Activated CD4-positive, alpha-beta T cell treated with anti-CD3 and anti-CD28 coated beads, Interleukin-2, amount 10 ng/mL, durations not matched to agents 7 days and 5 days (primary cell): Measurements from ENCODE around the gene LGMN. TPM values are rescaled to one million over a fixed set of nuclear protein-coding genes. Genes with fewer than 3 reads are reported as not detected.

ENCODE experiments used
- CTCF ChIA-PET: fragments of 350-600 bp; sonication (Branson Sonifier 250); formaldehyde crosslinking; loops from one replicate; lab custom pipeline; 2021; ENCODE audit warnings: antibody characterized with exemption; lab: Charles Lee
- POLR2A ChIA-PET: fragments of 350-600 bp; sonication (Branson Sonifier 250); formaldehyde crosslinking; loops from one replicate; lab custom pipeline; 2021; ENCODE audit warnings: antibody characterized with exemption; lab: Charles Lee
- DNase-seq: peaks from one replicate; pipeline ENCODE4 v3.0.0-alpha.2; 2020
- H3K27ac Mint-ChIP-seq: one replicate; pipeline ENCODE4 v1.8.0; 2021; ENCODE audit warnings: mild to moderate bottlenecking, moderate library complexity, mixed read lengths
- H3K27me3 Mint-ChIP-seq: one replicate; pipeline ENCODE4 v1.8.0; 2021; ENCODE audit warnings: mixed read lengths
- H3K36me3 Mint-ChIP-seq: one replicate; pipeline ENCODE4 v1.8.0; 2021; ENCODE audit warnings: low read depth, mixed read lengths
- H3K4me1 Mint-ChIP-seq: one replicate; pipeline ENCODE4 v1.8.0; 2021; ENCODE audit warnings: mixed read lengths
- H3K4me3 Mint-ChIP-seq: one replicate; pipeline ENCODE4 v1.8.0; 2021; ENCODE audit warnings: mild to moderate bottlenecking, moderate library complexity, mixed read lengths
- H3K9me3 Mint-ChIP-seq: one replicate; pipeline ENCODE4 v1.8.0; 2021; ENCODE audit warnings: mixed read lengths
- total RNA-seq, 2 experiments: library from RNA; stranded (reverse); gene quantifications; one replicate each; pipeline ENCODE4 v1.2.3, GENCODE V29; 2021

The LGMN gene
- total RNA-seq, 2 experiments from 2014 or later = 4.7 to 4.8 TPM

DNA sequence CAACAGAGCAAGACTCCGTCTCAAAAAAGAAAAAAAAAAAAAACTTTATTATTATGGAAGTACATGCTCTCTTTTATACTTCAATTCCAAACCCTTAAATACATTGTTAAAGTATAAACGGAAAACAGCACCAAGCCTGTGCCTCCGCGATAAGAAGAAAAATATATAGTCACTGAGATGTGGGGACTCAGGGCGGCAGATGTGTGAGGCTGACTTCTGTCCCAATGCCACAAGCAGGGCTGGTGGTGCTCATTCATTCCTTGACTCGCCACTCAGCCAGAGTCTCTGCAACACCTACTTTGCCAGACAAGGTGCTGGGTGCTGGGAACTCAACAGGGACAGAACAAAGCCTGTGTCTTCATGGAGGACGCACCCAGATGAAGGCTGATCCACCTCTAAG lies 13.8 kb downstream of the LGMN start:
- CTCF ChIA-PET = no interaction called here
- peaks cover 16% of the 10 kb centered on the region for H3K4me1 Mint-ChIP-seq
- peaks cover 13% of the 10 kb centered on the region for H3K27me3 Mint-ChIP-seq
- peaks cover 9% of the 10 kb centered on the region for H3K36me3 Mint-ChIP-seq
- H3K9me3 Mint-ChIP-seq = peaks cover 8% of the 10 kb centered on the region
- POLR2A ChIA-PET = no interaction called here
- no peak overlapping the region for H3K4me3 Mint-ChIP-seq
- no peak overlapping the region for H3K27ac Mint-ChIP-seq
- no peak for DNase-seq

DNA sequence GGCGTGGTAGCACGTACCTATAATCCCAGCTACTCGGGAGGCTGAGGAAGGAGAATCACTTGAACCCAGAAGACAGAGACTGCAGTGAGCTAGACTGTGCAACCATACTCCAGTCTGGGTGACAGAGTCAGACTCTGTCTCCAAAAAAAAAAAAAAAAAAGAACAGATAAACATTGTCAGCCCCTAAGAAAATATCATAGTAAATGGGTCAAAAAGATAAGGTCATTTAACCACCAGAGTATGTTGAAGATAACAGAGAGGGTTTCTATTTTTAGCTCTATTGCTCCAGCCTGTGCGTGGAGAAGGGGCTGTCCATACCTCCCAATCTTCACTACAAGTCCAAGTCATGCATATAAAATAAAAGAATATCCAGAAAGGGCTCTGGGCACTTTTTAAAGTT lies 15.4 kb downstream of the LGMN start:
- no peak overlapping the region for H3K4me3 Mint-ChIP-seq
- H3K27ac Mint-ChIP-seq = no peak overlapping the region
- H3K4me1 Mint-ChIP-seq = peaks cover 26% of the 10 kb centered on the region
- peaks cover 9% of the 10 kb centered on the region for H3K36me3 Mint-ChIP-seq
- ChIA-PET CTCF (no interaction called here), POLR2A (no interaction called here)
- DNase-seq = no peak
- H3K9me3 Mint-ChIP-seq = peaks cover 8% of the 10 kb centered on the region
- H3K27me3 Mint-ChIP-seq = peaks cover 15% of the 10 kb centered on the region

DNA sequence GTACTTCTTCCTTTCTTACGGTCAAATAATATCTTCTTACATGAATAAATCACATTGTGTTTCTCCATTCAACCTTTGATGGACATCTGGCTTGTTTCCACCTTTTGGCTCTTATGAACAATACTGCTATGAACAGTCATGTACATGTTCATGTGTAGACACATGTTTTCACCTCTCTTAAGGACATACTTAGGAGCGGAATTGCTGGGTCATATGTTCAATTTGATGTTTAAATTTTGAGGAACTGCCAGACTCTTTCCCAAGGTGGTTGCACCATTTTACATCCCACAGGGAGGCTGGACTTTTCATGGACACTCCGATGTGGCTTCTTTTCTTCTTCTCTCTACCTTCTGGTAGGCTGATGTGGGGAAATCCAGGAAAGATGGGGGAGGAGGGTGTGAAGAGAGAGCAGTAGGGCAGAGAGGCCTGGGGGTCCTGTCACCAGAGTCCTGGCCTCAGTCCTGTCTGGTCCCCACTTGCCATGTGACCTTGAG lies 16.8 kb downstream of the LGMN start:
- CTCF ChIA-PET = no interaction called here
- DNase-seq = no peak
- H3K4me3 Mint-ChIP-seq = no peak overlapping the region
- H3K36me3 Mint-ChIP-seq = peaks cover 9% of the 10 kb centered on the region
- H3K27ac Mint-ChIP-seq = no peak overlapping the region
- peaks cover 20% of the 10 kb centered on the region for H3K4me1 Mint-ChIP-seq
- peaks cover 11% of the 10 kb centered on the region for H3K9me3 Mint-ChIP-seq
- H3K27me3 Mint-ChIP-seq = peaks cover 13% of the 10 kb centered on the region
- POLR2A ChIA-PET = no interaction called here

DNA sequence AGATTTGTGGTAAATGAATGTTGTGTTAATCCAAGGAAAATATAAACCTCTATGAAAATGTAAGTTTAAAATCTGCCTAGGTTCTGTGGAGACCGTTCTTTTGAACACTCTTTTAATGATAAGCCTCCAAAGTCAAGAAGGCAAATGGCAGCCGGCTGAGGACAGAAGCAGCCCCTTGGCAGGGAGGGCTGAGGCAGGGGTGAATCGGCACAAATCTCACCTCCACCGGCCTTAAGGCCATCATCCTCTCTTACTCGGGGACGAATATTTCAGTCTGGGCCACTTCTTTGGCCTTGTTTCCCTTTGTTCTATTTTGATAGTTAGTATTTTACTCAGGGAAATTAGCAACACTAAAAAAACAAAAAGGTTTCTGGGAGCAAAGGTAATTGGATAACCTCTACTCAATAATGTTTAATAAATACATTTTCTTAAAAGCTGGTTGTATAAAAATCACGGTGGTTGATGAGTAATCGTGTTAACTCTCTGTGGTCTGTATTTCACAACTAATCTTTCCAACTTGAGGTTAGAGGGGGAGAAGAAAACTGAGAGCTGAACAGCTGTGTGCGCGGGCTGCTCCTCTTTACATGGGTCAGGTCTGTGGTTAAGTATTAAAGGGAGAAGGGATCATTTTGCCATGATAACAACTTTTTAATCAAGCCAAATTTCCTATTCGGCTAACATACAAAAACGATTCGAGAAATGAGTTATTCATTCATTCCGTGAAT lies 18.6 kb downstream of the LGMN start:
- Mint-ChIP-seq H3K4me1 (peaks cover 24% of the 10 kb centered on the region), H3K9me3 (peaks cover 11% of the 10 kb centered on the region), H3K27ac (no peak overlapping the region), H3K27me3 (peaks cover 13% of the 10 kb centered on the region), H3K4me3 (no peak overlapping the region), H3K36me3 (peaks cover 9% of the 10 kb centered on the region)
- CTCF ChIA-PET = interaction anchor here (0.9 to 1.4 kb wide), 2 partner anchors 13 to 609 kb away, joined by 4 read pairs; partner anchors contain the start of gene NDUFB1
- POLR2A ChIA-PET = no interaction called here
- DNase-seq = no peak

DNA sequence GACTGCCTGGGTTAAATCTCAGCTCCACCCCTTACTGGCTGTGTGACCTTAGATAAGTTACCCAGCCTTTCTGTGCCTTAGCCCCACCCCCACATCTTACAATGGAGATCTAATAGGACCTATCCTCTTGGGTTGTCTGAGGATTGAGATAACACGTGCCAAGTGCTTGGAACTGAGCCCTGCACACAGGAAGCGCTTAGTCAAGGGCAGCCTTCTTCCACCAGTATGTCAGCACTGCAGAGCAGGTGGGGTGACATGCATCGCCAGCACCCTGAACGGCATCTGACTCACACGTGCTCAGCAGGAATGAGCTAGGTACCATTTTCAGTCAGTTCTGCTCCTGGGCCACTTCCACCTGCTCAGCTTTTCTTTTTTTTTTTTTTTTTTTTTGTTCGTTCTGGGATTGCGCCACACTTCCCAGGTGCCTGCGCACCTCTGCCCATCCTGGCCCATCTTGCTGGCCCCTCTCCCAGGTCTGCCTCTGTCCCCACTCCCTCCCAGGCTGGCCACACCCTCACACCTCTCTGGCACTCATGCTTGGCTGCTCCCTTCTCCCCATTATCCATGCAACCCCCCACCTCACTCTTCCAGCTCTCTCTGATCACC lies 19.6 kb downstream of the LGMN start:
- DNase-seq = peak; percentile 32
- Mint-ChIP-seq H3K36me3 (peaks cover 9% of the 10 kb centered on the region), H3K27me3 (peaks cover 13% of the 10 kb centered on the region), H3K4me1 (peaks cover 24% of the 10 kb centered on the region), H3K9me3 (peaks cover 11% of the 10 kb centered on the region), H3K4me3 (no peak overlapping the region), H3K27ac (no peak overlapping the region)
- POLR2A ChIA-PET = no interaction called here
- CTCF ChIA-PET = interaction anchor here (0.7 to 1.7 kb wide), 2 partner anchors 16 to 364 kb away, joined by 3 to 4 read pairs; no protein-coding TSS in a partner anchor

DNA sequence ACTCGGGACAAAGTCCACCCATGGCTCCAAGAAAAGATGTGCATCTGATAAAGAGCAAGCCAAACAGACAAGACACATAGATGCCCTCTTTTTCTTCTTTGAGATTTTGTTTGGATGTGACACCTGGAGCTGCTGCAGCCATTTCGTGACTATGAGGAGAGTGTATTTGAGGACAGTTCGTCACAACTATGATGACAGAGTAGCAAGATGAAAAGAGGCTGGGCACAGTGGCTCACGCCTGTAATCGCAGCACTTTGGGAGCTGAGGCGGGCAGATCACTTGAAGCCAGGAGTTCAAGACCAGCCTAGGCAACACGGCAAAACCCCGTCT lies 21.5 kb downstream of the LGMN start:
- Mint-ChIP-seq H3K4me1 (peaks cover 24% of the 10 kb centered on the region), H3K4me3 (no peak overlapping the region), H3K9me3 (peaks cover 11% of the 10 kb centered on the region), H3K27ac (peak overlapping the region; percentile 16), H3K36me3 (peaks cover 6% of the 10 kb centered on the region), H3K27me3 (peaks cover 9% of the 10 kb centered on the region)
- DNase-seq = no peak
- CTCF ChIA-PET = interaction anchor here (0.7 to 2.1 kb wide), 3 partner anchors 14 to 108 kb away, joined by 3 to 4 read pairs (median 3); no protein-coding TSS in a partner anchor
- POLR2A ChIA-PET = no interaction called here

DNA sequence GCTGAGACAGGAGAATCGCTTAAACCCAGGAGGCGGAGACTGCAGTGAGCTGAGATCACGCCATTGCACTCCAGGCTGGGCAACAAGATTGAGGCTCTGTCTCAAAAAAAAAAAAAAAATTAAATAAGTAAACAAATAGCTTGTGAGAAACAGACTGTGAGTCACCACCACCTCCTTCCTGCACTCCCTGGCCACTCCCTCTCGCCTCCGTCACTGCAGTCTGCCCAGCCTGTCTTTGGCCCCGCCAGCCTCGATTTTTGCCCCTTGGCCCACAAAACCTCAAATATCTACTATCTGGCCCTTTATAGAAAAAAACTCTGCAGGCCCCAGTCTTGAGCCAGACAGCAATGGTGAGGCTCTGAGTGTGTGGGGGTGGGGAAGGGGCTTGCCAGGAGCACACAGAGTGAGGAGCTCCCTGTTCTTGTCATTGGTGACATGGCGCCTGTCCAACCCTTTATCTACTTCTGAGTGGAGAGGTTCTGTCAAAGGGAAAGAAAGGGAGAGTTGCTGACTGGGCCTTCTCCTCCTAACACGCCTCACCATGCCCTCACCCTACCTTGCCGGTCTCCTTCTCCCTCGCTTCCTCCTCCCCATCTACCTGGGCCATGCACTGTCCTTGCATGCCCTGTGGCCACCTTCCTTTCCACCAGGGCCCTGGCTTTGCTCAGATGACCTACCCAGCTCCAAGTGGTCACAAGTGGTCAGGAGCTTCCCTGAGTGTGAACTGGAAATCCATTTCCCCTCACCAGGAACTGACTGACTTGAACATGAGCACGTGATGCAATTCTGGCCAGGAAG lies 22.1 kb downstream of the LGMN start:
- Mint-ChIP-seq H3K36me3 (peaks cover under 1% of the 10 kb centered on the region), H3K27ac (peak overlapping the region; percentile 70), H3K9me3 (peaks cover 5% of the 10 kb centered on the region), H3K4me3 (no peak overlapping the region), H3K4me1 (peaks cover 24% of the 10 kb centered on the region), H3K27me3 (peaks cover 4% of the 10 kb centered on the region)
- POLR2A ChIA-PET = interaction anchor here (0.6 to 0.7 kb wide), 2 partner anchors 9 to 25 kb away, joined by 3 to 4 read pairs; no protein-coding TSS in a partner anchor
- peak; percentile 35 for DNase-seq
- CTCF ChIA-PET = interaction anchor here (0.7 to 2.1 kb wide), 5 partner anchors 9 to 107 kb away, joined by 3 to 4 read pairs (median 4); no protein-coding TSS in a partner anchor

DNA sequence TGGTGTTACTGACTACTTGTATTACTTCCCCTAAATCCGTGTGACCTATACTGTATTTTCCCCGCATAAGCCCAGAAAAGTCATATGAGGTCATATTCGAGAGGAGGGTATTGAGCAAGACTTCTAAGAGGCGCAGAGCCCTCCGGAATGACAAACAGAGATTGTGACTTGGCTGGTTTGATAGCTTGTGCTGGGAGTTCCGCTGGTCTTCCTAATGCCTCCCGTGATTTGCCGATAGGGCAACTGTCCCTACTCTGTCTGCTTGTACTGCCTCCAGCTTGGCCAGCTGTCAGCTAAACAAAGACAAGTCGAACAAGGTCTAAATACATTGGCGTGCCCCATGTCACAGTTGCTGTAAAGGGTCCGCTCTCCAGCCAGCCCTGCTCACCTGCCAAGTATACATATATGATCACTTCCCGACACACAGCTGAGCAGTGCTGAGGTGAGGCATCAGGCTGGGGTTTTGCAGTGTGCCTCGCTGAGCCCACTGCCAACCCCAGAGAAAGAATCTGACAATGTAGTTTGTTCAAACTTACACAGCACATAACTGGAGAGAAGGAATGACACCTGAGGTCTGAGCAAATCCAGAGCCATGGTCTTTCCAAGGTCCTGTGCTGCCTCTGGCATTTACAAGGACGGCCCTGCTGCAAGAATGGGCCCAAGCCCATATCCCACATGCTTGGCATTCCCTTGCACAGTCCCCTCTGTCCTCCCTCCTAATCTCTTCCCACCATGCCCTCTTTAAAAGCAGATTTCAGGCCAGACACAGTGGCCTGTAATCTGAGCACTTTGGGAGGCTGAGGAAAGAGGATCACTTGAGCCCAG lies 23.7 kb downstream of the LGMN start:
- Mint-ChIP-seq H3K4me3 (no peak overlapping the region), H3K27ac (no peak overlapping the region), H3K9me3 (peaks cover 3% of the 10 kb centered on the region), H3K36me3 (no peaks in the 10 kb centered on the region), H3K4me1 (peaks cover 20% of the 10 kb centered on the region), H3K27me3 (peaks cover 3% of the 10 kb centered on the region)
- CTCF ChIA-PET = interaction anchor here (1.2 to 2.1 kb wide), 2 partner anchors 11 to 35 kb away, joined by 4 read pairs; no protein-coding TSS in a partner anchor
- POLR2A ChIA-PET = no interaction called here
- no peak for DNase-seq

DNA sequence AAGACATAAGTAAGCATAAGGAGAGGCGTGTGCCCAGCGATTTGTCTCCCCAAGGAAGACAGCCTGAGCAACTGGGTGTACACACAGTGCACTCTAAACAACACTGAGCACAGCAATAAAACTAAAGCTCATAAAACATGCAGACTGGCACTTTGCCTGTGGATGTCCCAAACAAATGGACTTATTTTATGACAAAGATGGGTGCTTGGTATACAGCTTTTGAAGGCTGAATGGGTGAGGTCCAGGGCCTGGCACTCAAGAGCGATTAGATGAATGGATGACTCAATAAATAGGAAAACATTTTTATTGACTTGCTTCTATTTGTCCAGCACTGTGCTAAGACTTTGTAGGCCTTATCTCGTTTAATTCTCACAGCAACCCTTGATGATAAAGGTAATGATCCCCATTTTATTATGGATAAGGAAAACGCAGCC lies 28.5 kb downstream of the LGMN start:
- H3K4me1 Mint-ChIP-seq = peaks cover 7% of the 10 kb centered on the region
- POLR2A ChIA-PET = no interaction called here
- DNase-seq = no peak
- H3K36me3 Mint-ChIP-seq = no peaks in the 10 kb centered on the region
- H3K27ac Mint-ChIP-seq = no peak overlapping the region
- H3K9me3 Mint-ChIP-seq = no peaks in the 10 kb centered on the region
- H3K4me3 Mint-ChIP-seq = no peak overlapping the region
- CTCF ChIA-PET = no interaction called here
- H3K27me3 Mint-ChIP-seq = peaks cover 2% of the 10 kb centered on the region

DNA sequence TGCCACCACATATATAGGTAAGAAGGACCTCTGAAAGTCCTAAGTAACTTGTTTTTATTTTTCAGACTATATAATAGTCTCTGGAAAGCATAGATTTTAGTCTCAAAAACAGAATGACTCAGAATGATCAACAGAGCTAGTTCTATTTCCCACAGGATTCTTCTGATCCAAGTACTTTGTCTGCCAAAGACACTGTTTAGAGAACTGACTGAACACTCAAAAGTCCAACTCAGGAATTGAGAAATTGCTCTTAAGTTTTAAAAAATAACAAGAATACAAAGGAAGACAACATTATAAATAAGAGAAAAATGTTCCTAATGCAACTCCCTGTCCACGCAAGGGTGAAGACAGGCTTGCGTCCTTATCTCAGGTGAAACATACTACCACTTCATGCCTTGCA lies 29.0 kb downstream of the LGMN start:
- H3K4me1 Mint-ChIP-seq = peaks cover 7% of the 10 kb centered on the region

DNA sequence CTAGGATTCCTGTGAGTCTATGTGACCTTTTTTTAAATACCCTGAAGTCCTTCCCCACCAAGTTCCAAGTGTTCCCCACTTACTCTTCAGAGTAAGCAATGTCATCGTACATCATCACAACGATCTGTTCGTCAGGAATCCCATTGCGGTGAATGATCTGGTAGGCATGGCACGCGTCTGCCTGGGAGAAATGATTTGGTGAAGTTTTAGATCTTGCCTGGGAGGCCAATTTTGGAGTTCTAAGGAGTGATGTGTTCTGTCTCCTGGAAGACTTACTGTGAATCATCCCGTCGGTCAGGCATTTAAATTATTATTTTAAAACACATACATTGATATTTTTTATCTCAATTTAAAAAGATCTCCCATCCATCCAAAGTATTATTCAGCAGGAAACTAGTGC lies 29.8 kb downstream of the LGMN start:
- Mint-ChIP-seq H3K4me3 (no peak overlapping the region), H3K4me1 (peaks cover 7% of the 10 kb centered on the region), H3K27me3 (peaks cover 2% of the 10 kb centered on the region), H3K36me3 (no peaks in the 10 kb centered on the region), H3K9me3 (no peaks in the 10 kb centered on the region), H3K27ac (no peak overlapping the region)
- ChIA-PET CTCF (interaction anchor here (1.3 kb wide), 1 partner anchor 60 kb away, joined by 3 read pairs; no protein-coding TSS in a partner anchor), POLR2A (no interaction called here)
- DNase-seq = no peak

More for the DNA sequence above, 29.0 kb downstream of the LGMN start:
- Mint-ChIP-seq H3K4me3 (no peak overlapping the region), H3K27me3 (peaks cover 2% of the 10 kb centered on the region), H3K36me3 (no peaks in the 10 kb centered on the region), H3K27ac (no peak overlapping the region), H3K9me3 (no peaks in the 10 kb centered on the region)
- ChIA-PET CTCF (no interaction called here), POLR2A (no interaction called here)
- DNase-seq = no peak

DNA sequence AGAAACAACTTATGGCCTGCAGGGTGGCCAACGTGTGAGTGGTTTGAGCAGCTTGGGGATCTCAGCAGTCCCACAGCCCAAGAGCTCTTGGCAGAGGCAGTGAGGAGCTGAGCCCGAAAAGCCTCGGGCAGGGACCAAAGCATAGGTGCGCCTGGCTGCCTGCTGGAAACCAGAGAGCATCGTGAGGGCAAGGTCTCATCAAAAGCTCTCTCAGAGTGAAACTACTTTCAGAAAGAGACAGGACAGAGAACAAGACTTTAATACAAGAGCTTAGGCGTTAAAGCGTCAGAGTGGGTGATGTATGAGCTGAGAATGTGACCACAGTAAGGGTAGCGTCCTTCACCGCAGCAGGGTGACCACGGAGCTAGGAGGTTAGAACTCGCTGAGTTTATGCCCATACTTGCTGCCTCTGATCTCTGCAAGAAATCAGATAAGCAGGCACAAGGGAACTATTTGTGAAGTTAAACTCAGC lies 30.8 kb downstream of the LGMN start:
- no peaks in the 10 kb centered on the region for H3K9me3 Mint-ChIP-seq
- peaks cover 7% of the 10 kb centered on the region for H3K4me1 Mint-ChIP-seq
- H3K36me3 Mint-ChIP-seq = no peaks in the 10 kb centered on the region
- H3K27ac Mint-ChIP-seq = no peak overlapping the region
- POLR2A ChIA-PET = interaction anchor here (0.5 kb wide), 1 partner anchor 9 kb away, joined by 4 read pairs; no protein-coding TSS in a partner anchor
- H3K27me3 Mint-ChIP-seq = peaks cover 2% of the 10 kb centered on the region
- DNase-seq = no peak
- H3K4me3 Mint-ChIP-seq = no peak overlapping the region
- CTCF ChIA-PET = interaction anchor here (0.6 to 1.4 kb wide), 7 partner anchors 8 to 269 kb away, joined by 3 to 4 read pairs (median 3); no protein-coding TSS in a partner anchor
